Measurements from ENCODE around the gene RLBP1. TPM values are rescaled to one million over a fixed set of nuclear protein-coding genes. Genes with fewer than 3 reads are reported as not detected.

Gene RLBP1
- total and polyA plus RNA-seq, 2 of the 13 experiments (the other 11 are each of a cell fraction or from before 2014, with no cell fraction given), result 0.07 TPM; not detected in 1

GRCh38 chr15:89164712-89165211 lies 56.6 kb downstream of the RLBP1 start (continued):
- TF ChIP-seq FOXA1 (IDR thresholded peaks at IDR 0.05) (no peak), FOXA1 (CRISPR knock-in tag; IDR thresholded peaks at IDR 0.05) (no peak), KDM5A (IDR thresholded peaks at IDR 0.05; ENCODE audit: borderline replicate concordance, low read length) (no peak), RFX5 (IDR thresholded peaks at IDR 0.05; ENCODE audit: low read depth, low read length) (no peak), ZNF605 (CRISPR knock-in tag; IDR thresholded peaks at IDR 0.05) (no peak), HBP1 (CRISPR knock-in tag; IDR thresholded peaks at IDR 0.05; ENCODE audit: low read depth) (no peak), RCOR2 (CRISPR knock-in tag; IDR thresholded peaks at IDR 0.05) (peak; percentile 63; the same call in 1 of the 2 replicates), THAP8 (CRISPR knock-in tag; IDR thresholded peaks at IDR 0.05; ENCODE audit: borderline replicate concordance) (no peak), CEBPG (CRISPR knock-in tag; IDR thresholded peaks at IDR 0.05) (no peak), SKI (IDR thresholded peaks at IDR 0.05; ENCODE audit: partially characterized antibody) (no peak), HDAC1 (CRISPR knock-in tag; IDR thresholded peaks at IDR 0.05) (0 out of 2 replicates have a peak, but pooled peaks have one; percentile 39), RFXANK (CRISPR knock-in tag; IDR thresholded peaks at IDR 0.05) (no peak), ZNF232 (CRISPR knock-in tag; IDR thresholded peaks at IDR 0.05; ENCODE audit: borderline replicate concordance) (no peak), XRCC5 (optimal IDR thresholded peaks at IDR 0.05; ENCODE audit: low read length) (no peak), CHCHD3 (CRISPR knock-in tag; IDR thresholded peaks at IDR 0.05) (no peak), CSRNP1 (CRISPR knock-in tag; IDR thresholded peaks at IDR 0.05) (no peak), ZNF264 (CRISPR knock-in tag; IDR thresholded peaks at IDR 0.05) (no peak), ZNF281 (CRISPR knock-in tag; IDR thresholded peaks at IDR 0.05; ENCODE audit: borderline replicate concordance) (no peak), NR2F6 (IDR thresholded peaks at IDR 0.05) (peak; percentile 79), NR2F6 (CRISPR knock-in tag; IDR thresholded peaks at IDR 0.05) (peak; percentile 66), PRDM15 (CRISPR knock-in tag; IDR thresholded peaks at IDR 0.05) (no peak), BRD4 (CRISPR knock-in tag; IDR thresholded peaks at IDR 0.05) (no peak), SATB2 (CRISPR knock-in tag; IDR thresholded peaks at IDR 0.05) (no peak)

Data from HepG2 (cell line).